Neural progenitor cell (in vitro differentiated cells): ENCODE results near the gene EPX. TPM values are rescaled to one million over a fixed set of nuclear protein-coding genes. Genes with fewer than 3 reads are reported as not detected.

Source experiments
- DNase-seq: peaks from one replicate; pipeline ENCODE4 v3.0.0-alpha.2; 2016; ENCODE audit warnings: low spot score
- H2AFZ ChIP-seq: fragments of 200-600 bp; sonication (generic); replicated peaks from 2 replicates; pipeline ENCODE4 v1.6.1; 2016; ENCODE audit warnings: antibody characterized with exemption
- H3F3A ChIP-seq: fragments of 200-600 bp; sonication (generic); 2 replicates; pipeline ENCODE4 v1.6.1; 2016; ENCODE audit warnings: antibody characterized with exemption, low read depth
- H3K27ac ChIP-seq: fragments of 200-600 bp; sonication (generic); 2 replicates; pipeline ENCODE4 v1.5.1; 2016; ENCODE audit warnings: mild to moderate bottlenecking
- H3K27me3 ChIP-seq: fragments of 200-600 bp; sonication (generic); 2 replicates; pipeline ENCODE4 v1.6.1; 2016; ENCODE audit warnings: mild to moderate bottlenecking, moderate library complexity
- H3K36me3 ChIP-seq: fragments of 200-600 bp; sonication (generic); 2 replicates; pipeline ENCODE4 v1.5.1; 2016
- H3K4me1 ChIP-seq: fragments of 200-600 bp; sonication (generic); 2 replicates; pipeline ENCODE4 v1.6.1; 2016; ENCODE audit warnings: mixed run types
- H3K4me2 ChIP-seq: fragments of 200-600 bp; sonication (generic); 2 replicates; pipeline ENCODE4 v1.6.1; 2016
- H3K4me3 ChIP-seq: fragments of 200-600 bp; sonication (generic); 2 replicates; pipeline ENCODE4 v1.5.1; 2016
- H3K79me2 ChIP-seq: fragments of 200-600 bp; sonication (generic); 2 replicates; pipeline ENCODE4 v1.6.1; 2016; ENCODE audit warnings: low read depth
- H3K9ac ChIP-seq: fragments of 200-600 bp; sonication (generic); 2 replicates; pipeline ENCODE4 v1.6.1; 2016
- H3K9me3 ChIP-seq: fragments of 200-600 bp; sonication (generic); 2 replicates; pipeline ENCODE4 v1.5.1; 2016; ENCODE audit warnings: low read depth
- H4K20me1 ChIP-seq: fragments of 200-600 bp; sonication (generic); 2 replicates; pipeline ENCODE4 v1.6.1; 2016; ENCODE audit warnings: low read depth
- H3K27ac Mint-ChIP-seq: 3 replicates; pipeline ENCODE4 v1.8.0; 2021; ENCODE audit warnings: mixed read lengths
- H3K27me3 Mint-ChIP-seq: 2 replicates; pipeline ENCODE4 v1.8.0; 2022; ENCODE audit warnings: low read depth, mild to moderate bottlenecking, inconsistent platforms, moderate library complexity, mixed read lengths; ENCODE audit not compliant: insufficient read depth
- H3K36me3 Mint-ChIP-seq: 3 replicates; pipeline ENCODE4 v1.8.0; 2021; ENCODE audit warnings: mixed read lengths
- H3K4me1 Mint-ChIP-seq: 3 replicates; pipeline ENCODE4 v1.8.0; 2021; ENCODE audit warnings: mixed read lengths
- H3K4me3 Mint-ChIP-seq: 3 replicates; pipeline ENCODE4 v1.8.0; 2021; ENCODE audit warnings: mild to moderate bottlenecking, moderate library complexity, mixed read lengths
- H3K9me3 Mint-ChIP-seq: 3 replicates; pipeline ENCODE4 v1.8.0; 2020; ENCODE audit warnings: mixed read lengths
- EZH2 ChIP-seq: fragments of 200-600 bp; sonication (generic); IDR thresholded peaks from 2 replicates; pipeline ENCODE4 v1.6.1; 2017; ENCODE audit warnings: antibody characterized with exemption, mild to moderate bottlenecking, moderate library complexity
- EZH2phosphoT487 ChIP-seq: fragments of 200-600 bp; sonication (generic); IDR thresholded peaks from 2 replicates; pipeline ENCODE4 v1.6.1; 2017; ENCODE audit warnings: antibody characterized with exemption
- total RNA-seq: library from RNA; depleted of rRNA; stranded (reverse); fragments of >200 nt; gene quantifications from 2 replicates; pipeline ENCODE4 v1.2.3, GENCODE V29; 2015; ENCODE audit warnings: low replicate concordance
- TF ChIP-seq, protein P1 (sequence below): fragments of 200-600 bp; sonication (generic); IDR thresholded peaks from 2 replicates; pipeline ENCODE4 v1.5.1; 2017; ENCODE audit warnings: antibody characterized with exemption, mild to moderate bottlenecking

Gene EPX
- total RNA-seq, 1 donor from 2014 or later = not detected

DNA sequence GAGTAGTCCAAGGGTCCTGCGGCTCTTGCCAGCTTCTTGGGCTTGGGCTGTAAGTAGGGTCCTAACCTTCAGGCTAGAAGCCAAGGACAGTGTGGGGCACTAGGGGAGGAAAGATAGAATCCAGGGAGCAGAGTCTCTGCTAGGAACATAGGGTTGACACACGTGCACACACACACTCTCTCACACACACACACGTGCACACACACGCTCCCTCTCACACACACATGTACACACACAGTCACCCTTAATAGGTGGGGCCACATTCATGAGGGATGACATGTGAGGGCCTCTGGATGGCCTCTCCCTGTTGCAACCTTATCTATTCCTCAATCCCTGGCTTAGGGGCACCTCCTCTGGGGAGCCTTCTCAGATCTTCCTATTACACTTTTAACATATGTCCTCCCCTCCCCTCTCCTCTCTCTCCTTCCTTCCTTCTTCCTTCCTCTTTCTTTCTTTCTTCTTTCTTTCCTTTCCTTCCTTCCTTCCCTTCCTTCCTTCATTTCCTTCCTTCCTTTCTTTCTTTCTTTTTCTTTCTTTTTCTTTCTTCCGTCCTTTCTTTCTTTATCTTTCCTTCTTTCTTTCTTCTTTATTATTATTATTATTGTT lies 3.1 kb downstream of the EPX start:
- H3K27me3 ChIP-seq = peaks cover 10% of the 10 kb centered on the region
- no peaks in the 10 kb centered on the region for H3F3A ChIP-seq
- Mint-ChIP-seq H3K27ac (no peak overlapping the region), H3K4me1 (no peaks in the 10 kb centered on the region), H3K27me3 (peaks cover 13% of the 10 kb centered on the region), H3K4me3 (no peak overlapping the region), H3K36me3 (no peaks in the 10 kb centered on the region), H3K9me3 (no peaks in the 10 kb centered on the region)
- no peaks in the 10 kb centered on the region for H3K9me3 ChIP-seq
- no peak overlapping the region for H2AFZ ChIP-seq
- TF ChIP-seq EZH2phosphoT487 (no peak), EZH2 (no peak)
- TF ChIP-seq, protein P1, sequence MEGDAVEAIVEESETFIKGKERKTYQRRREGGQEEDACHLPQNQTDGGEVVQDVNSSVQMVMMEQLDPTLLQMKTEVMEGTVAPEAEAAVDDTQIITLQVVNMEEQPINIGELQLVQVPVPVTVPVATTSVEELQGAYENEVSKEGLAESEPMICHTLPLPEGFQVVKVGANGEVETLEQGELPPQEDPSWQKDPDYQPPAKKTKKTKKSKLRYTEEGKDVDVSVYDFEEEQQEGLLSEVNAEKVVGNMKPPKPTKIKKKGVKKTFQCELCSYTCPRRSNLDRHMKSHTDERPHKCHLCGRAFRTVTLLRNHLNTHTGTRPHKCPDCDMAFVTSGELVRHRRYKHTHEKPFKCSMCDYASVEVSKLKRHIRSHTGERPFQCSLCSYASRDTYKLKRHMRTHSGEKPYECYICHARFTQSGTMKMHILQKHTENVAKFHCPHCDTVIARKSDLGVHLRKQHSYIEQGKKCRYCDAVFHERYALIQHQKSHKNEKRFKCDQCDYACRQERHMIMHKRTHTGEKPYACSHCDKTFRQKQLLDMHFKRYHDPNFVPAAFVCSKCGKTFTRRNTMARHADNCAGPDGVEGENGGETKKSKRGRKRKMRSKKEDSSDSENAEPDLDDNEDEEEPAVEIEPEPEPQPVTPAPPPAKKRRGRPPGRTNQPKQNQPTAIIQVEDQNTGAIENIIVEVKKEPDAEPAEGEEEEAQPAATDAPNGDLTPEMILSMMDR = no peak
- H4K20me1 ChIP-seq = no peaks in the 10 kb centered on the region
- DNase-seq = no peak
- H3K4me2 ChIP-seq = no peak overlapping the region
- H3K27ac ChIP-seq = no peak overlapping the region
- H3K36me3 ChIP-seq = no peaks in the 10 kb centered on the region
- no peak overlapping the region for H3K9ac ChIP-seq
- H3K79me2 ChIP-seq = no peaks in the 10 kb centered on the region
- no peak overlapping the region for H3K4me3 ChIP-seq
- no peaks in the 10 kb centered on the region for H3K4me1 ChIP-seq

DNA sequence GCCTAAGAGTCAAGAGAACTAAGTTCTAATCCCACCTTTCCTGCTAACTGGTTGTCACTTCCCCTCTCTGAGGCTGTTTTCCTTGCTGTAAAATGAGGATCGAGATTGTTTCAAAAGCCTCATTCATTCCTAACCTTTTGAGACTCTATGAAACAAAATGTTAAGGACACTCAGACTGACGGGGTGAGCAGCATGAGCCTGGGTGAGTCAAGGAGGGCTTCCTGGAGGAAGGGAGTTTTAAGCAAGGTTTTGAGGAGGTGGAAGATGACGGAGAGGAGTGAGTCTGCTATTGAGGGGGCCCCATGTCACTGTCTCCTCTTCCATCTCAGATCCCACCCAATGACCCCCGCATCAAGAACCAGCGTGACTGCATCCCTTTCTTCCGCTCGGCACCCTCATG lies 4.1 kb downstream of the EPX start:
- Histone ChIP-seq H4K20me1 (no peaks in the 10 kb centered on the region), H3K4me3 (no peak overlapping the region), H3K27ac (no peak overlapping the region), H2AFZ (no peak overlapping the region), H3K27me3 (peaks cover 10% of the 10 kb centered on the region), H3F3A (no peaks in the 10 kb centered on the region), H3K9me3 (no peaks in the 10 kb centered on the region), H3K9ac (no peak overlapping the region), H3K4me2 (no peak overlapping the region), H3K79me2 (no peaks in the 10 kb centered on the region), H3K36me3 (no peaks in the 10 kb centered on the region), H3K4me1 (no peaks in the 10 kb centered on the region)
- H3K27me3 Mint-ChIP-seq = peaks cover 13% of the 10 kb centered on the region
- DNase-seq = no peak
- H3K4me1 Mint-ChIP-seq = no peaks in the 10 kb centered on the region
- TF ChIP-seq EZH2phosphoT487 (no peak), EZH2 (no peak)
- TF ChIP-seq, protein P1 = no peak
- no peak overlapping the region for H3K4me3 Mint-ChIP-seq
- H3K36me3 Mint-ChIP-seq = no peaks in the 10 kb centered on the region
- H3K9me3 Mint-ChIP-seq = no peaks in the 10 kb centered on the region
- H3K27ac Mint-ChIP-seq = no peak overlapping the region

DNA sequence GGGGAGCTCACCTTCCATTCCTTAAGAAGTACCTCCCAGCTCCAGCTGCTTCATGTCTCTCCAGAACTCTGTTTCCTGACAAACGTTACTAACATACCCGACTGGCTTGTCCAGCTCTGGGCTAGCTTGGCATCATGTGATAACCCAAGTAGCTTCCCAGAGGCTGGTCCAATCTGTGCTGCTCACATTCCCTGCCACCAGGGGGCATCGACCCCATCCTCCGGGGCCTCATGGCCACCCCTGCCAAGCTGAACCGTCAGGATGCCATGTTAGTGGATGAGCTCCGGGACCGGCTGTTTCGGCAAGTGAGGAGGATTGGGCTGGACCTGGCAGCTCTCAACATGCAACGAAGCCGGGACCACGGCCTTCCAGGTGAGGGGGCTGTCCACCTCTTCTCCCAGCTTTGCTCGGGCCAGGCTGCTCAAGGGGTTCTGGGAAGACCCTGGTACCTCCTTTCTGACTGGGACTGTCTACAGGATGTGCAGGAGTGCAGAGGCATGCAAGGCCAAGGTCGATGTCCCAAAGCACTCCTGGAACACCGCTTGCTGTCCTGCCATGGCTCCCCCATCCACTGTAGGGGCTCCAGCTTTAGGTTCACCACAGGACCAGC lies 7.6 kb downstream of the EPX start:
- Mint-ChIP-seq H3K4me1 (peaks cover under 1% of the 10 kb centered on the region), H3K27ac (no peak overlapping the region)

More for the DNA sequence above, 7.6 kb downstream of the EPX start:
- H3K9me3 ChIP-seq = no peaks in the 10 kb centered on the region
- no peaks in the 10 kb centered on the region for H3K36me3 ChIP-seq
- no peaks in the 10 kb centered on the region for H3K9me3 Mint-ChIP-seq
- DNase-seq = peak; percentile 74
- peaks cover 5% of the 10 kb centered on the region for H3K27me3 Mint-ChIP-seq
- H3K4me3 Mint-ChIP-seq = no peak overlapping the region
- no peak overlapping the region for H3K27ac ChIP-seq
- H3F3A ChIP-seq = no peaks in the 10 kb centered on the region
- peak overlapping the region; percentile 17 for H2AFZ ChIP-seq
- TF ChIP-seq EZH2 (no peak), EZH2phosphoT487 (no peak)
- TF ChIP-seq, protein P1 = peak; percentile 73
- H4K20me1 ChIP-seq = no peaks in the 10 kb centered on the region
- H3K9ac ChIP-seq = no peak overlapping the region
- peaks cover under 1% of the 10 kb centered on the region for H3K36me3 Mint-ChIP-seq
- H3K27me3 ChIP-seq = peaks cover 10% of the 10 kb centered on the region
- H3K4me1 ChIP-seq = no peaks in the 10 kb centered on the region
- H3K4me2 ChIP-seq = no peak overlapping the region
- no peak overlapping the region for H3K4me3 ChIP-seq
- no peaks in the 10 kb centered on the region for H3K79me2 ChIP-seq
